Endothelial cell of umbilical vein (primary cell): Measurements from ENCODE around the gene GPR78. TPM values are rescaled to one million over a fixed set of nuclear protein-coding genes. Genes with fewer than 3 reads are reported as not detected.

ENCODE experiments used
- BruUV-seq: library from RNA; stranded (reverse); fragments of 400-500 nt; replicated peaks from 2 replicates; lab custom pipeline; 2021; lab: Mats Ljungman, UMichigan
- CTCF ChIA-PET: fragments of 300-600, 350-600 bp; sonication (Branson Sonifier 250); formaldehyde crosslinking; loops from one replicate; lab custom pipeline; 2021; ENCODE audit warnings: antibody characterized with exemption, inconsistent platforms; lab: Charles Lee
- POLR2A ChIA-PET: fragments of 300-600, 350-600 bp; sonication (Branson Sonifier 250); formaldehyde crosslinking; loops from one replicate; lab custom pipeline; 2021; ENCODE audit warnings: antibody characterized with exemption, inconsistent platforms; lab: Charles Lee
- DNase-seq: peaks from one replicate; pipeline ENCODE4 v3.0.0-alpha.2; 2011; ENCODE audit warnings: low read depth, low spot score
- FAIRE-seq: peaks from 2 replicates; lab custom pipeline; 2011; peaks lifted over from hg19 to GRCh38; lab: Jason Lieb, UNC
- H2AFZ ChIP-seq: 2 replicates; pipeline ENCODE4 v1.6.0; 2012; ENCODE audit warnings: low read depth, low read length, control low read depth, inconsistent platforms
- H3K27ac ChIP-seq: 2 replicates; pipeline ENCODE4 v1.5.1; 2011; ENCODE audit warnings: low read depth, mild to moderate bottlenecking, control low read depth, low read length, moderate library complexity; ENCODE audit not compliant: insufficient read depth
- H3K27me3 ChIP-seq, 2 experiments: 2 replicates each; pipeline versions ENCODE4 v1.6.0 to v1.6.1; 2011; ENCODE audit warnings: low read length in 2 of 2, mixed read lengths in 1 of 2; ENCODE audit not compliant: control insufficient read depth in 2 of 2, insufficient read depth in 2 of 2
- H3K36me3 ChIP-seq, 2 experiments: 2 replicates in 1 of 2; 3 replicates in 1 of 2; pipeline ENCODE4 v1.5.1; 2011; ENCODE audit warnings: low read length in 2 of 2, mild to moderate bottlenecking in 1 of 2, moderate library complexity in 1 of 2; ENCODE audit not compliant: control insufficient read depth in 2 of 2, insufficient read depth in 2 of 2; ENCODE audit errors: extremely low read depth in 1 of 2
- H3K4me1 ChIP-seq: 3 replicates; pipeline ENCODE4 v1.5.1; 2011; ENCODE audit warnings: mild to moderate bottlenecking, low read length; ENCODE audit not compliant: control insufficient read depth, insufficient read depth; ENCODE audit errors: extremely low read depth
- H3K4me2 ChIP-seq: 2 replicates; pipeline ENCODE4 v1.6.1; 2011; ENCODE audit warnings: low read length, control low read depth, mixed read lengths; ENCODE audit not compliant: insufficient read depth
- H3K4me3 ChIP-seq, 3 experiments: fragments of 200-600 bp in 1 of 3; sonication (generic), shearing (Covaris generic) in 1 of 3; replicated peaks in 1 of 3; 2 replicates each; pipeline ENCODE4 v1.5.1; 2011 to 2016; ENCODE audit warnings: control low read depth in 3 of 3, low read length in 3 of 3, mild to moderate bottlenecking in 2 of 3, inconsistent platforms in 1 of 3, low read depth in 1 of 3, moderate library complexity in 1 of 3; ENCODE audit not compliant: insufficient read depth in 1 of 3
- H3K79me2 ChIP-seq: 2 replicates; pipeline ENCODE4 v1.6.0; 2012; ENCODE audit warnings: low read length, inconsistent platforms; ENCODE audit not compliant: control insufficient read depth, insufficient read depth
- H3K9ac ChIP-seq: replicated peaks from 2 replicates; pipeline ENCODE3; 2011; ENCODE audit warnings: low read length, control low read depth; ENCODE audit not compliant: insufficient read depth; ENCODE audit errors: extremely low read depth
- H3K9me1 ChIP-seq: replicated peaks from 3 replicates; pipeline ENCODE4 v1.6.0; 2011; ENCODE audit warnings: mild to moderate bottlenecking, low read length; ENCODE audit not compliant: control insufficient read depth, insufficient read depth; ENCODE audit errors: extremely low read depth
- H3K9me3 ChIP-seq: replicated peaks from 2 replicates; pipeline ENCODE4 v1.5.1; 2012; ENCODE audit warnings: low read length, inconsistent platforms; ENCODE audit not compliant: control insufficient read depth, insufficient read depth
- H4K20me1 ChIP-seq: replicated peaks from 2 replicates; pipeline ENCODE3; 2011; ENCODE audit warnings: mild to moderate bottlenecking, low read length; ENCODE audit not compliant: control insufficient read depth, insufficient read depth; ENCODE audit errors: extremely low read depth
- EZH2 ChIP-seq: IDR thresholded peaks from 2 replicates; pipeline ENCODE4 v1.6.1; 2012; ENCODE audit warnings: borderline replicate concordance, low read depth, mild to moderate bottlenecking, moderate library complexity, low read length, inconsistent platforms; ENCODE audit not compliant: severe bottlenecking
- FOS ChIP-seq: IDR thresholded peaks from 2 replicates; pipeline ENCODE4 v1.6.1; 2011; ENCODE audit warnings: mild to moderate bottlenecking, low read length, moderate library complexity, borderline replicate concordance; ENCODE audit not compliant: insufficient read depth
- GATA2 ChIP-seq: IDR thresholded peaks from 2 replicates; pipeline ENCODE4 v1.7.0; 2011; ENCODE audit warnings: low read depth, mild to moderate bottlenecking, moderate library complexity, mixed read lengths, low read length; ENCODE audit not compliant: insufficient read length, insufficient read depth
- JUN ChIP-seq: IDR thresholded peaks from 2 replicates; pipeline ENCODE4 v1.6.1; 2011; ENCODE audit warnings: borderline replicate concordance, low read depth; ENCODE audit not compliant: insufficient read length, insufficient read depth
- MYC ChIP-seq: IDR thresholded peaks from one replicate; pipeline ENCODE4 v1.6.1; 2011; ENCODE audit warnings: mild to moderate bottlenecking, low read depth, low read length
- POLR2A ChIP-seq: IDR thresholded peaks from 2 replicates; pipeline ENCODE4 v1.6.1; 2012; ENCODE audit warnings: low read depth, mild to moderate bottlenecking, control low read depth, low read length
- POLR2AphosphoS5 ChIP-seq: IDR thresholded peaks from 2 replicates; pipeline ENCODE4 v1.6.1; 2012; ENCODE audit warnings: low read depth, mild to moderate bottlenecking, control low read depth, low read length, moderate library complexity; ENCODE audit not compliant: insufficient read depth
- dilution Hi-C: fragments of 300-500 bp; cut with MboI; formaldehyde crosslinking; loops from one replicate; pipeline ENCODE4 v1.15.0; 2019; ENCODE audit warnings: low sequenced_read_pairs; ENCODE audit not compliant: extremely low pct_ligation_motif_present
- intact Hi-C: fragments of 100-400 bp; cut with micrococcal nuclease; formaldehyde crosslinking; loops from one replicate; pipeline ENCODE4 v1.10.0; 2022
- polyA plus RNA-seq, 4 experiments: library from polyadenylated mRNA; depleted of rRNA in 3 of 4; stranded (reverse) in 3 of 4; unstranded in 1 of 4; fragments of >200 nt; gene quantifications; 2 replicates each; pipeline versions ENCODE4 v1.2.1 to v1.2.3, GENCODE V29; 2011 to 2012; ENCODE audit warnings: missing spikeins in 1 of 4
- total RNA-seq: library from RNA; stranded (reverse); gene quantifications from 2 replicates; pipeline ENCODE4 v1.2.3, GENCODE V29; 2021
- TF ChIP-seq, protein P1 (sequence below), 2 donors: IDR thresholded peaks; 1 replicate in 1 of 2; 2 replicates in 1 of 2; pipeline ENCODE4 v1.5.1; 2011; ENCODE audit warnings: low read length in 2 of 2, mild to moderate bottlenecking in 2 of 2, moderate library complexity in 2 of 2, control low read depth in 1 of 2, inconsistent platforms in 1 of 2, low read depth in 1 of 2; ENCODE audit not compliant: insufficient read depth in 1 of 2; ENCODE audit errors: extremely low read depth in 1 of 2
- TF ChIP-seq, protein P2 (sequence below): IDR thresholded peaks from 2 replicates; pipeline ENCODE4 v1.6.1; 2011; ENCODE audit not compliant: insufficient read depth, insufficient read length

The GPR78 gene
- total and polyA plus RNA-seq, 2 donors (not counting 3 experiments of a cell fraction or from before 2014, with no cell fraction given) = not detected

DNA sequence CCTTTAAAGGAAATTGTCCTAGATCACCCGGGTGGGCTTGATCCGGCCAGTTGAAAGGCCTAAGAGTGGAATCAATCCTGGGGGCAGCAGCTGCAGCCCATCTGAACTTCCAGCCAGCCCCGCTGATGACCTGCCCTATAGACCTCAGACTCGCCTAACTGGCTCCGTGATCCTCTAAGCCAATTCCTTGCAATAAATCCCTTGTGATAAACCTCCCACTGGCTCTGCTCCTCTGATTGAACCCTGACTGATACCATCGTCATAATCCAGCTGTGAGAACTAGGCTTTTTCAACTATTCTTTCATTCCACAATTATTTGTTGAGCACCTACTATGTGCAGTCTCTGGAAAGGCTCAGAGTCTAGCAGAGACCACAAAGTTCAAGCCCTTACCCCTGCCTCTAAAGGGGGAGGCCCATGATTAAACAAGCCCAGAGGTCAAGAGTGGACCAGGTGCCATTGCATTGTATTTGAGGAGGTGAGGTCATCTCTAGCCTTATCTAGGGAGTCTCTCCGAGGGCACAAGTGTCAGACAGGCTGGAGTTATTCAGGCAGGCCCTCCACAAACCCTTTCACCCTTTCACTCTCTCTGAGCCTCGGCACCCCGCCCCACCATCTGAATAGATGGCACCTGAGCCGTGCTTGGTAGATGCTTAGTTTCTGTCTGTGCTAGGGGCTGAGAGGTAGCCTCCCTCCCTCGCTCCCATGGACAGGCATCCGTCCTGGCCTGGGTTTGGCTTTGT lies 20.5 kb upstream of the GPR78 start:
- Histone ChIP-seq H3K9ac (no peak overlapping the region), H3K27me3 (no peaks in the 10 kb centered on the region), H3K79me2 (no peaks in the 10 kb centered on the region), H3K9me1 (no peaks in the 10 kb centered on the region), H3K27ac (no peak overlapping the region), H3K4me2 (no peak overlapping the region), H3K4me1 (no peaks in the 10 kb centered on the region), H3K9me3 (no peaks in the 10 kb centered on the region), H2AFZ (no peak overlapping the region), H4K20me1 (no peaks in the 10 kb centered on the region), H3K4me3 (no peak overlapping the region), H3K36me3 (no peaks in the 10 kb centered on the region)
- no peak for FAIRE-seq
- no peak for DNase-seq
- CTCF ChIA-PET = no interaction called here
- dilution Hi-C loops (no loop called here), intact Hi-C loops (no loop called here)
- POLR2A ChIA-PET = no interaction called here
- TF ChIP-seq JUN (no peak), EZH2 (no peak), POLR2A (no peak), GATA2 (no peak), POLR2AphosphoS5 (no peak), MYC (no peak), FOS (no peak)
- TF ChIP-seq, protein P1, sequence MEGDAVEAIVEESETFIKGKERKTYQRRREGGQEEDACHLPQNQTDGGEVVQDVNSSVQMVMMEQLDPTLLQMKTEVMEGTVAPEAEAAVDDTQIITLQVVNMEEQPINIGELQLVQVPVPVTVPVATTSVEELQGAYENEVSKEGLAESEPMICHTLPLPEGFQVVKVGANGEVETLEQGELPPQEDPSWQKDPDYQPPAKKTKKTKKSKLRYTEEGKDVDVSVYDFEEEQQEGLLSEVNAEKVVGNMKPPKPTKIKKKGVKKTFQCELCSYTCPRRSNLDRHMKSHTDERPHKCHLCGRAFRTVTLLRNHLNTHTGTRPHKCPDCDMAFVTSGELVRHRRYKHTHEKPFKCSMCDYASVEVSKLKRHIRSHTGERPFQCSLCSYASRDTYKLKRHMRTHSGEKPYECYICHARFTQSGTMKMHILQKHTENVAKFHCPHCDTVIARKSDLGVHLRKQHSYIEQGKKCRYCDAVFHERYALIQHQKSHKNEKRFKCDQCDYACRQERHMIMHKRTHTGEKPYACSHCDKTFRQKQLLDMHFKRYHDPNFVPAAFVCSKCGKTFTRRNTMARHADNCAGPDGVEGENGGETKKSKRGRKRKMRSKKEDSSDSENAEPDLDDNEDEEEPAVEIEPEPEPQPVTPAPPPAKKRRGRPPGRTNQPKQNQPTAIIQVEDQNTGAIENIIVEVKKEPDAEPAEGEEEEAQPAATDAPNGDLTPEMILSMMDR (IDR thresholded peaks at IDR 0.05; ENCODE audit: extremely low read depth in 1 of 2, insufficient read depth in 1 of 2, low read depth in 1 of 2, low read length in 2 of 2) = no peak
- TF ChIP-seq, protein P2, sequence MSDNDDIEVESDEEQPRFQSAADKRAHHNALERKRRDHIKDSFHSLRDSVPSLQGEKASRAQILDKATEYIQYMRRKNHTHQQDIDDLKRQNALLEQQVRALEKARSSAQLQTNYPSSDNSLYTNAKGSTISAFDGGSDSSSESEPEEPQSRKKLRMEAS = no peak
- no TSS peak for BruUV-seq
